AG10803 (cell line): ENCODE data around the gene BTRC.

Experiments
- DNase-seq: peaks from one replicate; pipeline ENCODE4 v3.0.0; 2010; ENCODE audit warnings: low read depth
- H3K4me3 ChIP-seq: 2 replicates; pipeline ENCODE4 v1.5.1; 2011; ENCODE audit warnings: mild to moderate bottlenecking, low read length, control low read depth
- TF ChIP-seq, protein P1 (sequence below): conservative IDR thresholded peaks from 2 replicates; pipeline ENCODE4 v1.5.1; 2011; ENCODE audit warnings: mild to moderate bottlenecking, low read length, control low read depth, inconsistent platforms

Gene BTRC

GRCh38 chr10:101353692-101354327 lies at the start of gene BTRC:
Gene BTRC (plus strand): TSS chr10:101354165. CDS start chr10:101354181, 16 bp downstream.
- H3K4me3 ChIP-seq, result peak within 1 kb of the TSS; percentile 83
- DNase-seq, result peak; percentile 99
- TF ChIP-seq, protein P1, sequence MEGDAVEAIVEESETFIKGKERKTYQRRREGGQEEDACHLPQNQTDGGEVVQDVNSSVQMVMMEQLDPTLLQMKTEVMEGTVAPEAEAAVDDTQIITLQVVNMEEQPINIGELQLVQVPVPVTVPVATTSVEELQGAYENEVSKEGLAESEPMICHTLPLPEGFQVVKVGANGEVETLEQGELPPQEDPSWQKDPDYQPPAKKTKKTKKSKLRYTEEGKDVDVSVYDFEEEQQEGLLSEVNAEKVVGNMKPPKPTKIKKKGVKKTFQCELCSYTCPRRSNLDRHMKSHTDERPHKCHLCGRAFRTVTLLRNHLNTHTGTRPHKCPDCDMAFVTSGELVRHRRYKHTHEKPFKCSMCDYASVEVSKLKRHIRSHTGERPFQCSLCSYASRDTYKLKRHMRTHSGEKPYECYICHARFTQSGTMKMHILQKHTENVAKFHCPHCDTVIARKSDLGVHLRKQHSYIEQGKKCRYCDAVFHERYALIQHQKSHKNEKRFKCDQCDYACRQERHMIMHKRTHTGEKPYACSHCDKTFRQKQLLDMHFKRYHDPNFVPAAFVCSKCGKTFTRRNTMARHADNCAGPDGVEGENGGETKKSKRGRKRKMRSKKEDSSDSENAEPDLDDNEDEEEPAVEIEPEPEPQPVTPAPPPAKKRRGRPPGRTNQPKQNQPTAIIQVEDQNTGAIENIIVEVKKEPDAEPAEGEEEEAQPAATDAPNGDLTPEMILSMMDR, result no peak

GRCh38 chr10:101304316-101304715 lies 49.6 kb upstream of the BTRC start:
- H3K4me3 ChIP-seq, result no peak overlapping the region
- no peak for DNase-seq
- TF ChIP-seq, protein P1, result no peak

GRCh38 chr10:101305320-101306241 lies 48.4 kb upstream of the BTRC start:
- H3K4me3 ChIP-seq, result no peak overlapping the region
- TF ChIP-seq, protein P1, result no peak
- DNase-seq, result no peak

- DNase-seq, result no peak
- no peak overlapping the region for H3K4me3 ChIP-seq
- TF ChIP-seq, protein P1, result no peak
These were observed 45.9 kb upstream of the BTRC start for GRCh38 chr10:101308051-101308450.

GRCh38 chr10:101310529-101311184 lies 43.3 kb upstream of the BTRC start:
- DNase-seq, result no peak
- H3K4me3 ChIP-seq, result no peak overlapping the region
- TF ChIP-seq, protein P1, result no peak

DNA sequence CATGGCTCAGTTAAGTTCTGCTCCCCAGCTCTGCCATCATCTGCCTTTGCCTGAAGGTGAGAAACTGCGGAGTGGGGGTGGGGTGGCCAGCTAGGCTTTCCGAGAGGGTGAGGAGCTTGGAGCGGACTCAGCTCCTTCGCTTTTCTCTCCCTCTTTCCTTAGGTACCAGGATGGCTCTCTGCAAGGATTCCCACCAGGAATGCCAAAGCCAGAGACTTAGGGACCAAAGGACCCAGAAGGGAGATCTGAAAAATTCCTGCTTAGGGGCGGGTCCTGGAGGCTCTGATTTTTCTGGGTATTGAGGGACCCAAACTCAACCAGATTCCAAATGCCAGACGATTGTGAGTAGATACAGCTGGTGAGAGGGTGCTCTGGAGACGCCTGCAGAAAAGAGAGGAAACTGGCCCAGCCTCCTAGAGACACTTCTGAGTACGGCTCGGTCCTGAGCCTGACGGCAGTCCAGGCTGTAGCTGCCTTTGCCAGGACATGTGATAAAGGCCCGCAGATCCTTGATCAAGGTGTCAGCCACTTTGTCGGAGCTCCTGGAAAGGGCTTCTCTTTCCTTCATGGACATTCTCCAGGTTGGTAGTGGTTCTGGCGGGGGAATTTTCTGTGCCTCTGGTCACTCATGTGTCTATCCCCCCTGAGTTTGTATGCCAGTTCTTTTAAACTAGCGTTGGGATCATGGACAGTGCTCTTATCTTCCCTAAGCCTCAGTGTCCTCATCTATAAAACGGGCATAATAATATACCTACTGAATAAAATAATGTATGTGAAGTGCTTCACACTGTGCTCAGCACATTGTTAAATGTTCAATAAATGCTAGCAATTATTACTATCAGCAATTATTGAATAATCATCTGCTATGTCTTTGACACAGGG lies 42.5 kb upstream of the BTRC start:
- TF ChIP-seq, protein P1, result no peak
- DNase-seq, result no peak
- H3K4me3 ChIP-seq, result no peak overlapping the region
